Measurements from ENCODE around the gene SLC38A7. TPM values are rescaled to one million over a fixed set of nuclear protein-coding genes. Genes with fewer than 3 reads are reported as not detected.

SLC38A7 gene
- total RNA-seq, 1 experiment from 2014 or later: 21.3 TPM

DNA sequence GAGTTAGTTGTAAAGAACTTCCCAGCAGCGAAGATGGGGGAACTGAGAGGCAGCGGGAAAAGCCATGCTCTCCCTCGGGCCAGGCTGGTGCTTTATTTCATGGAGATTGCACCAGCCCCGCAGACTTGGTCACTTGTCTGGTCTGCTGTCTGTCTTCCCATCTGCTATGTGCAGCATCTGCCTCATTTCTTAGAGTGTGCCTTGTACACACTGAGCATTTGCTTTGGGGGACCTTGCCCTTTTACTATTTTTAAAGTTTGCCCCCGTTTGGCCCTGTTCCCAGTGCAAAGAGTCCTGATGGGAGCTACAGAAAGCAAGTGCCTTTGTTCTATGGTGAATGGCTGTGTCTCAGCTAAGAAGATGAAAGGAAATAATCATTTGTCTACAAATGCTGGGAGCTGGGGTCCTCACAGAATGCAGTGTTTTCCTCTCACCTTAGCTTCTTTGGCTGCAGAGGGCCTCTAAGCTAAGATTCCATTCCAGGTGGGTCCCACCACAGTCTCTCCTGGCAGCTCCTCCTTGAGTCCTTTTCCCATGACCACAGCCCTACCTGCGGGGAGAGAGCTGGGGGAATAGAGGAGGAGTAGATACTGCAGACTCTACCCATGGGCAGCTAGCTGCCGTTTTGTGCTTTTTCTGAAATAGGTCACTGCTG lies 29.9 kb downstream of the SLC38A7 start:
- POLR2A ChIA-PET (ENCODE audit: low non-redundant PET): no interaction called here

DNA sequence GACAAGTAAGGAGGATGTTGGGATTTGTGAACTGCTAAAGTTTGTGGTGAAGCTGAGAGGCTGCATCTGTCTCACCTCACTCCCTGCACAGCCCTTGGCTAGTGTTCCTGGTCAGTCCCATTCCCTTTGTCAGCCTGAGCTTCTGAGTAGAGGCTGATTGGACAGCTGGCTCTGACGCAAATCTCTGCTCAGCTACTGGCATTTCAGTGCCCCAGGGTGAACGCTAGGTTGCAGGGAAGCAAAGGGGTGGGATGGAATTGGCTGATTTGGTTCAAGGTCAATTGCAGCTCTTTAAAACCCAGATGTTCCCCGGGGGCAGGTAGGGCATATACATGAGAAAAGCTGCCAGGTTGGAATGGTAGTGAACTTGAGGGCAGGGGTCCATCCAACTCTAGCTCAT lies 31.8 kb downstream of the SLC38A7 start:
- peaks cover 6% of the 10 kb centered on the region for H3K4me1 ChIP-seq (ENCODE audit: insufficient read depth, low read length, poor library complexity, severe bottlenecking)
- intact Hi-C loops (cut with micrococcal nuclease; ENCODE audit: unreplicated experiment): no loop called here
- no peaks in the 10 kb centered on the region for H3K9me3 ChIP-seq (ENCODE audit: low read depth, low read length, poor library complexity, severe bottlenecking)
- no TSS peak for BruUV-seq (replicated peaks)
- TF ChIP-seq, protein P1, sequence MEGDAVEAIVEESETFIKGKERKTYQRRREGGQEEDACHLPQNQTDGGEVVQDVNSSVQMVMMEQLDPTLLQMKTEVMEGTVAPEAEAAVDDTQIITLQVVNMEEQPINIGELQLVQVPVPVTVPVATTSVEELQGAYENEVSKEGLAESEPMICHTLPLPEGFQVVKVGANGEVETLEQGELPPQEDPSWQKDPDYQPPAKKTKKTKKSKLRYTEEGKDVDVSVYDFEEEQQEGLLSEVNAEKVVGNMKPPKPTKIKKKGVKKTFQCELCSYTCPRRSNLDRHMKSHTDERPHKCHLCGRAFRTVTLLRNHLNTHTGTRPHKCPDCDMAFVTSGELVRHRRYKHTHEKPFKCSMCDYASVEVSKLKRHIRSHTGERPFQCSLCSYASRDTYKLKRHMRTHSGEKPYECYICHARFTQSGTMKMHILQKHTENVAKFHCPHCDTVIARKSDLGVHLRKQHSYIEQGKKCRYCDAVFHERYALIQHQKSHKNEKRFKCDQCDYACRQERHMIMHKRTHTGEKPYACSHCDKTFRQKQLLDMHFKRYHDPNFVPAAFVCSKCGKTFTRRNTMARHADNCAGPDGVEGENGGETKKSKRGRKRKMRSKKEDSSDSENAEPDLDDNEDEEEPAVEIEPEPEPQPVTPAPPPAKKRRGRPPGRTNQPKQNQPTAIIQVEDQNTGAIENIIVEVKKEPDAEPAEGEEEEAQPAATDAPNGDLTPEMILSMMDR (conservative IDR thresholded peaks at IDR 0.05; ENCODE audit: low read depth, low read length): no peak
- no peak for TF ChIP-seq EZH2 (IDR thresholded peaks at IDR 0.05; ENCODE audit: borderline replicate concordance, low read depth, low read length, poor library complexity, severe bottlenecking)
- H3K4me3 ChIP-seq (ENCODE audit: low read depth, low read length, poor library complexity, severe bottlenecking): no peak overlapping the region
- no peaks in the 10 kb centered on the region for H3K36me3 ChIP-seq (ENCODE audit: insufficient read depth, low read length, poor library complexity, severe bottlenecking)
- no peak for DNase-seq (ENCODE audit: low spot score)
- CTCF ChIA-PET: interaction anchor here (0.7 kb wide), 1 partner anchor 72 kb away, joined by 4 read pairs; no protein-coding TSS in a partner anchor
- POLR2A ChIA-PET (ENCODE audit: low non-redundant PET): interaction anchor here (0.6 kb wide), 1 partner anchor 48 kb away, joined by 7 read pairs; no protein-coding TSS in a partner anchor
- no peaks in the 10 kb centered on the region for H3K27me3 ChIP-seq (replicated peaks; ENCODE audit: insufficient read depth, low read depth, low read length, poor library complexity)
- no peak overlapping the region for H3K27ac ChIP-seq (ENCODE audit: low read depth, low read length, poor library complexity, severe bottlenecking)

More for the DNA sequence above, 29.9 kb downstream of the SLC38A7 start:
- peaks cover 6% of the 10 kb centered on the region for H3K4me1 ChIP-seq (ENCODE audit: insufficient read depth, low read length, poor library complexity, severe bottlenecking)
- H3K27ac ChIP-seq (ENCODE audit: low read depth, low read length, poor library complexity, severe bottlenecking): no peak overlapping the region
- no peaks in the 10 kb centered on the region for H3K36me3 ChIP-seq (ENCODE audit: insufficient read depth, low read length, poor library complexity, severe bottlenecking)
- no peaks in the 10 kb centered on the region for H3K9me3 ChIP-seq (ENCODE audit: low read depth, low read length, poor library complexity, severe bottlenecking)
- no peak overlapping the region for H3K4me3 ChIP-seq (ENCODE audit: low read depth, low read length, poor library complexity, severe bottlenecking)
- no TSS peak for BruUV-seq (replicated peaks)
- intact Hi-C loops (cut with micrococcal nuclease; ENCODE audit: unreplicated experiment): no loop called here
- no peak for DNase-seq (ENCODE audit: low spot score)
- TF ChIP-seq, protein P1 (conservative IDR thresholded peaks at IDR 0.05; ENCODE audit: low read depth, low read length): no peak
- TF ChIP-seq EZH2 (IDR thresholded peaks at IDR 0.05; ENCODE audit: borderline replicate concordance, low read depth, low read length, poor library complexity, severe bottlenecking): no peak
- CTCF ChIA-PET: no interaction called here
- H3K27me3 ChIP-seq (replicated peaks; ENCODE audit: insufficient read depth, low read depth, low read length, poor library complexity): no peaks in the 10 kb centered on the region

DNA sequence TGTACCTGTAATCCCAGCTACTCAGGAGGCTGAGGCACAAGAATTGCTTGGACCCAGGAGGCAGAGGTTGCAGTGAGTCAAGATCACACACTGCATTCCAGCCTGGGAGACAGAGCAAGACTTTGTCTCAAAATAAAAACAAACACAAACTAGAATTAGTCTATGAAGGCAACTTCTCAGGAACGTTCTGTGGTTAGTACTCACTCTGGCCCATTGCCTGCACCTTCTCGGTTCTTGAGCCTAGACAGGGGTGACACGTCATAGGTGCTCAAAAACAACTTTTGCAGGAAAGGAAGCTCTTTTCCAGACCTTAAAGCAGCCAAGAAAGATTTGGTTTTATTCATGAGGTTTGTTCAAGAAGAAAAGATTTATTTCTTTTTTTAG lies 32.6 kb downstream of the SLC38A7 start:
- H3K27ac ChIP-seq (ENCODE audit: low read depth, low read length, poor library complexity, severe bottlenecking): no peak overlapping the region
- H3K9me3 ChIP-seq (ENCODE audit: low read depth, low read length, poor library complexity, severe bottlenecking): no peaks in the 10 kb centered on the region
- CTCF ChIA-PET: no interaction called here
- no peak overlapping the region for H3K4me3 ChIP-seq (ENCODE audit: low read depth, low read length, poor library complexity, severe bottlenecking)
- TF ChIP-seq EZH2 (IDR thresholded peaks at IDR 0.05; ENCODE audit: borderline replicate concordance, low read depth, low read length, poor library complexity, severe bottlenecking): no peak
- TF ChIP-seq, protein P1 (conservative IDR thresholded peaks at IDR 0.05; ENCODE audit: low read depth, low read length): no peak
- intact Hi-C loops (cut with micrococcal nuclease; ENCODE audit: unreplicated experiment): no loop called here
- no peak for DNase-seq (ENCODE audit: low spot score)
- H3K27me3 ChIP-seq (replicated peaks; ENCODE audit: insufficient read depth, low read depth, low read length, poor library complexity): no peaks in the 10 kb centered on the region
- BruUV-seq (replicated peaks): no TSS peak
- no peaks in the 10 kb centered on the region for H3K36me3 ChIP-seq (ENCODE audit: insufficient read depth, low read length, poor library complexity, severe bottlenecking)
- POLR2A ChIA-PET (ENCODE audit: low non-redundant PET): interaction anchor here (0.6 kb wide), 1 partner anchor 48 kb away, joined by 7 read pairs; no protein-coding TSS in a partner anchor
- H3K4me1 ChIP-seq (ENCODE audit: insufficient read depth, low read length, poor library complexity, severe bottlenecking): peaks cover 6% of the 10 kb centered on the region
